WTC11 (cell line): ENCODE measurements around the gene CYTH3. TPM values are rescaled to one million over a fixed set of nuclear protein-coding genes. Genes with fewer than 3 reads are reported as not detected.

ENCODE experiments used
- ATAC-seq: fragments of 200-7000 bp; cut with Tn5 transposase; 2 replicates; pipeline ENCODE4 v1.10.0; 2021; ENCODE audit warnings: mild to moderate bottlenecking, moderate library complexity
- CTCF ChIA-PET: fragments of 300-600 bp; sonication (Branson Sonifier 250); formaldehyde crosslinking; loops from one replicate; lab custom pipeline; 2021; ENCODE audit warnings: antibody characterized with exemption; lab: Charles Lee
- POLR2A ChIA-PET: fragments of 350-600 bp; sonication (Branson Sonifier 250); formaldehyde crosslinking; loops from one replicate; lab custom pipeline; 2021; ENCODE audit warnings: antibody characterized with exemption; lab: Charles Lee
- DNase-seq: peaks from one replicate; pipeline ENCODE4 v3.0.0; 2021; ENCODE audit warnings: low spot score
- H3K27ac Mint-ChIP-seq: 2 replicates; pipeline ENCODE4 v1.8.0; 2021; ENCODE audit warnings: mixed read lengths
- H3K27me3 Mint-ChIP-seq: 2 replicates; pipeline ENCODE4 v1.8.0; 2021; ENCODE audit warnings: low read depth, mild to moderate bottlenecking, moderate library complexity, mixed read lengths
- H3K36me3 Mint-ChIP-seq: 2 replicates; pipeline ENCODE4 v1.8.0; 2021; ENCODE audit warnings: mixed read lengths
- H3K4me1 Mint-ChIP-seq: 2 replicates; pipeline ENCODE4 v1.8.0; 2022; ENCODE audit warnings: mixed read lengths
- H3K4me3 Mint-ChIP-seq: 2 replicates; pipeline ENCODE4 v1.8.0; 2021; ENCODE audit warnings: mild to moderate bottlenecking, moderate library complexity, mixed read lengths
- H3K9me3 Mint-ChIP-seq: 2 replicates; pipeline ENCODE4 v1.8.0; 2021; ENCODE audit warnings: mixed read lengths
- ETV6 ChIP-seq: sonication (generic); formaldehyde crosslinking; IDR thresholded peaks from 2 replicates; pipeline ENCODE4 v1.8.1; 2022; ENCODE audit warnings: mild to moderate bottlenecking, missing genetic modification reagents
- HMGA2 ChIP-seq: fragments of 250-450 bp; sonication (Bioruptor Pico); IDR thresholded peaks from 2 replicates; pipeline ENCODE4 v1.4.0; 2021; ENCODE audit warnings: mild to moderate bottlenecking, moderate library complexity
- SMAD4 ChIP-seq: sonication (generic); formaldehyde crosslinking; IDR thresholded peaks from 2 replicates; pipeline ENCODE4 v1.8.0; 2022; ENCODE audit warnings: mild to moderate bottlenecking, missing genetic modification reagents
- total RNA-seq: library from RNA; stranded (reverse); gene quantifications from 3 replicates; pipeline ENCODE4 v1.2.3, GENCODE V29; 2021
- TF ChIP-seq, protein P1 (sequence below): sonication (generic); formaldehyde crosslinking; IDR thresholded peaks from 2 replicates; pipeline ENCODE4 v1.8.0; 2023; ENCODE audit warnings: mild to moderate bottlenecking, missing genetic modification reagents
- TF ChIP-seq, protein P2 (sequence below): sonication (generic); formaldehyde crosslinking; IDR thresholded peaks from 2 replicates; pipeline ENCODE4 v1.8.1; 2022; ENCODE audit warnings: mild to moderate bottlenecking, missing genetic modification reagents, moderate library complexity, borderline replicate concordance
- TF ChIP-seq, protein P3 (sequence below): sonication (generic); formaldehyde crosslinking; IDR thresholded peaks from 2 replicates; pipeline ENCODE4 v1.8.0; 2022; ENCODE audit warnings: mild to moderate bottlenecking, missing genetic modification reagents
- TF ChIP-seq, protein P4 (sequence below): sonication (generic); formaldehyde crosslinking; IDR thresholded peaks from 2 replicates; pipeline ENCODE4 v1.8.1; 2022; ENCODE audit warnings: missing genetic modification reagents, borderline replicate concordance
- TF ChIP-seq, protein P5 (sequence below): fragments of 250-450 bp; sonication (Bioruptor Pico); IDR thresholded peaks from 2 replicates; pipeline ENCODE4 v1.9.0; 2021; ENCODE audit warnings: mild to moderate bottlenecking, borderline replicate concordance
- TF ChIP-seq, protein P6 (sequence below): sonication (generic); formaldehyde crosslinking; IDR thresholded peaks from 2 replicates; pipeline ENCODE4 v1.8.1; 2023; ENCODE audit warnings: mild to moderate bottlenecking, missing genetic modification reagents, borderline replicate concordance

The CYTH3 gene
- total RNA-seq, 1 experiment from 2014 or later, result 13.2 TPM

DNA sequence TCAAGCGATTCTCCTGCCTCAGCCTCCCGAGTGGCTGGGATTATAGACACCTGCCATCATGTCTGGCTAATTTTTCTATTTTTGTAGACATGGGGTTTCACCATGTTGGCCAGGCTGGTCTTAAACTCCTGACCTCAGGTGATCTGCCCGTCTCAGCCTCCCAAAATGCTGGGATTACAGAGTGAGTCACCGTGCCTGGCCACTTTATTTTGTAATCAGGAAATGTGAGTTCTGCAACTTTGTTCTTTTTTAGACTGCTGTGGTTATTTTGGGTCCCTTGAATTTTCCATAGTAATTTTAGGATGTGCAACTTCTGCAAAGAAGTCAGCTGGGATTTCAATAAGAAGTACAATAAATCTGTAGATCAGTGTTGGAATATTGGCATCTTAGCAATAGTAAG lies 96.8 kb downstream of the CYTH3 start:
- TF ChIP-seq, protein P1, sequence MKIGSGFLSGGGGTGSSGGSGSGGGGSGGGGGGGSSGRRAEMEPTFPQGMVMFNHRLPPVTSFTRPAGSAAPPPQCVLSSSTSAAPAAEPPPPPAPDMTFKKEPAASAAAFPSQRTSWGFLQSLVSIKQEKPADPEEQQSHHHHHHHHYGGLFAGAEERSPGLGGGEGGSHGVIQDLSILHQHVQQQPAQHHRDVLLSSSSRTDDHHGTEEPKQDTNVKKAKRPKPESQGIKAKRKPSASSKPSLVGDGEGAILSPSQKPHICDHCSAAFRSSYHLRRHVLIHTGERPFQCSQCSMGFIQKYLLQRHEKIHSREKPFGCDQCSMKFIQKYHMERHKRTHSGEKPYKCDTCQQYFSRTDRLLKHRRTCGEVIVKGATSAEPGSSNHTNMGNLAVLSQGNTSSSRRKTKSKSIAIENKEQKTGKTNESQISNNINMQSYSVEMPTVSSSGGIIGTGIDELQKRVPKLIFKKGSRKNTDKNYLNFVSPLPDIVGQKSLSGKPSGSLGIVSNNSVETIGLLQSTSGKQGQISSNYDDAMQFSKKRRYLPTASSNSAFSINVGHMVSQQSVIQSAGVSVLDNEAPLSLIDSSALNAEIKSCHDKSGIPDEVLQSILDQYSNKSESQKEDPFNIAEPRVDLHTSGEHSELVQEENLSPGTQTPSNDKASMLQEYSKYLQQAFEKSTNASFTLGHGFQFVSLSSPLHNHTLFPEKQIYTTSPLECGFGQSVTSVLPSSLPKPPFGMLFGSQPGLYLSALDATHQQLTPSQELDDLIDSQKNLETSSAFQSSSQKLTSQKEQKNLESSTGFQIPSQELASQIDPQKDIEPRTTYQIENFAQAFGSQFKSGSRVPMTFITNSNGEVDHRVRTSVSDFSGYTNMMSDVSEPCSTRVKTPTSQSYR (CRISPR knock-in tag), result no peak
- CTCF ChIA-PET, result no interaction called here

DNA sequence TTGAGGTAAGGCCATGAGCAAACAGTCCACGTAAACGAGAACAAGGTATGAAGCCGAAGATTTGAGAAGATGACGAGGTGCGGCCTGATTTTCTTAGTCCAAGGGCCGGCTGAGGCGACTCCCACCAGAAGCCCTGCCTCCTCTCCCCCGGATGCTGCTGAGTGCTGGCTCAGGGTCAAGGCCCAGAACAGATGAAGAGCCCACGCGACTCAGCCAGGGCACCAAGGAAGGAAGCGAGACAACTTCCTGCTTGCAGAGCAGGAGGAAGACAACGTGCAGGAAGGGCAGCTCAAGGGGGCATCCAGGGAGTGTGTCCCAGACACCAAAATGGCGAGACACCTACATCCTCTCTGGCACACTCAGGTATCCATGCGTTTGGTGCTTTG lies 99.5 kb downstream of the CYTH3 start:
- peaks cover 21% of the 10 kb centered on the region for H3K4me1 Mint-ChIP-seq
- 0 out of 2 replicates have a peak, but pooled peaks cover 6% of the 10 kb centered on the region for H3K36me3 Mint-ChIP-seq
- ChIA-PET CTCF (interaction anchor here (2.7 kb wide), 1 partner anchor 13 kb away, joined by 17 read pairs; no protein-coding TSS in a partner anchor), POLR2A (interaction anchor here (0.6 kb wide), 1 partner anchor 159 kb away, joined by 3 read pairs; no protein-coding TSS in a partner anchor)
- no peaks in the 10 kb centered on the region for H3K9me3 Mint-ChIP-seq
- no peak for TF ChIP-seq HMGA2
- TF ChIP-seq, protein P2, sequence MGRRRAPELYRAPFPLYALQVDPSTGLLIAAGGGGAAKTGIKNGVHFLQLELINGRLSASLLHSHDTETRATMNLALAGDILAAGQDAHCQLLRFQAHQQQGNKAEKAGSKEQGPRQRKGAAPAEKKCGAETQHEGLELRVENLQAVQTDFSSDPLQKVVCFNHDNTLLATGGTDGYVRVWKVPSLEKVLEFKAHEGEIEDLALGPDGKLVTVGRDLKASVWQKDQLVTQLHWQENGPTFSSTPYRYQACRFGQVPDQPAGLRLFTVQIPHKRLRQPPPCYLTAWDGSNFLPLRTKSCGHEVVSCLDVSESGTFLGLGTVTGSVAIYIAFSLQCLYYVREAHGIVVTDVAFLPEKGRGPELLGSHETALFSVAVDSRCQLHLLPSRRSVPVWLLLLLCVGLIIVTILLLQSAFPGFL, result no peak
- no peak for ATAC-seq
- H3K27me3 Mint-ChIP-seq, result no peaks in the 10 kb centered on the region
- H3K4me3 Mint-ChIP-seq, result no peak overlapping the region
- H3K27ac Mint-ChIP-seq, result peak overlapping the region; percentile 92
- no peak for DNase-seq

More for the DNA sequence above, 96.8 kb downstream of the CYTH3 start:
- ATAC-seq, result no peak
- Mint-ChIP-seq H3K9me3 (no peaks in the 10 kb centered on the region), H3K4me1 (peaks cover 21% of the 10 kb centered on the region), H3K4me3 (no peak overlapping the region), H3K36me3 (0 out of 2 replicates have a peak, but pooled peaks cover 3% of the 10 kb centered on the region), H3K27ac (no peak overlapping the region), H3K27me3 (no peaks in the 10 kb centered on the region)
- no peak for DNase-seq
- POLR2A ChIA-PET, result no interaction called here

DNA sequence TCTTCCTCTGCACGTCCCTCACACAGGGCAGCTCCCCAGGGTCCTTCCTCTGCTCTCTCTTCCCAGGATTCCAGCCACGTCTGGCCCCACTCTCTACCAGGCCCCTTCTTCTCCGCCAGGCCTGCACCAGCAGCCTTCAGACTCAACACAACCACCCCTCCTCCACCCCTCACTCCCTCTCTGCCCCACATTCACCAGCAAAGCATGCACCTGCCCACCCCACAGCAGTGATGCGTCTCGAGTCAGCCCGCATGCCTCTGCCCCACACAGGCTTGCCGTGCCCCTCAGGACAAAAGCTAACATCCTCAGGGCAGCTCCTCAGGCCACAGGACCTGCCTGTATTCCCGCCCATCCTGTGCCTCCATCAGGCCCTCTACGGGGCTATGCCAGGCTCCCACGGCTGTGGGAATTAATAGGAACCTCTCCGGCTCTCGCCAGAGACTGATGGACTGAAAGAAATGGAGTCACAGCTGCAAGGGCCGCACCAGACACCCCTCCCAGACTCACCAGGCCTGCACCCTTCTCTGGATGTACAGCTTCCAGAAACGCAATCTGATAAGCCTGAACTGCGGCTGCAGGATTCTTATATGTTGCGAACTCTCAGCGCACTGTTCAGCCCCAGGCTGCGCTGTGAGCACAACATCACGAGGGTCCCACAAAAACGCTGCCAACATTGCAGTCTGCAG lies 100.1 kb downstream of the CYTH3 start:
- ChIA-PET CTCF (interaction anchor here (2.7 kb wide), 1 partner anchor 12 kb away, joined by 17 read pairs; no protein-coding TSS in a partner anchor), POLR2A (interaction anchor here (0.6 to 1.6 kb wide), 2 partner anchors 152 to 160 kb away, joined by 3 to 4 read pairs; no protein-coding TSS in a partner anchor)
- Mint-ChIP-seq H3K9me3 (no peaks in the 10 kb centered on the region), H3K36me3 (0 out of 2 replicates have a peak, but pooled peaks cover 6% of the 10 kb centered on the region), H3K4me3 (peak overlapping the region; percentile 20; the same call in 1 of the 2 replicates), H3K27me3 (no peaks in the 10 kb centered on the region), H3K4me1 (peaks cover 21% of the 10 kb centered on the region), H3K27ac (peak overlapping the region; percentile 92)
- ATAC-seq (peak; percentile 22), DNase-seq (no peak)
- TF ChIP-seq, protein P3, sequence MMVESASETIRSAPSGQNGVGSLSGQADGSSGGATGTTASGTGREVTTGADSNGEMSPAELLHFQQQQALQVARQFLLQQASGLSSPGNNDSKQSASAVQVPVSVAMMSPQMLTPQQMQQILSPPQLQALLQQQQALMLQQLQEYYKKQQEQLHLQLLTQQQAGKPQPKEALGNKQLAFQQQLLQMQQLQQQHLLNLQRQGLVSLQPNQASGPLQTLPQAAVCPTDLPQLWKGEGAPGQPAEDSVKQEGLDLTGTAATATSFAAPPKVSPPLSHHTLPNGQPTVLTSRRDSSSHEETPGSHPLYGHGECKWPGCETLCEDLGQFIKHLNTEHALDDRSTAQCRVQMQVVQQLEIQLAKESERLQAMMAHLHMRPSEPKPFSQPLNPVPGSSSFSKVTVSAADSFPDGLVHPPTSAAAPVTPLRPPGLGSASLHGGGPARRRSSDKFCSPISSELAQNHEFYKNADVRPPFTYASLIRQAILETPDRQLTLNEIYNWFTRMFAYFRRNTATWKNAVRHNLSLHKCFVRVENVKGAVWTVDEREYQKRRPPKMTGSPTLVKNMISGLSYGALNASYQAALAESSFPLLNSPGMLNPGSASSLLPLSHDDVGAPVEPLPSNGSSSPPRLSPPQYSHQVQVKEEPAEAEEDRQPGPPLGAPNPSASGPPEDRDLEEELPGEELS (CRISPR knock-in tag), result no peak
- TF ChIP-seq, protein P4, sequence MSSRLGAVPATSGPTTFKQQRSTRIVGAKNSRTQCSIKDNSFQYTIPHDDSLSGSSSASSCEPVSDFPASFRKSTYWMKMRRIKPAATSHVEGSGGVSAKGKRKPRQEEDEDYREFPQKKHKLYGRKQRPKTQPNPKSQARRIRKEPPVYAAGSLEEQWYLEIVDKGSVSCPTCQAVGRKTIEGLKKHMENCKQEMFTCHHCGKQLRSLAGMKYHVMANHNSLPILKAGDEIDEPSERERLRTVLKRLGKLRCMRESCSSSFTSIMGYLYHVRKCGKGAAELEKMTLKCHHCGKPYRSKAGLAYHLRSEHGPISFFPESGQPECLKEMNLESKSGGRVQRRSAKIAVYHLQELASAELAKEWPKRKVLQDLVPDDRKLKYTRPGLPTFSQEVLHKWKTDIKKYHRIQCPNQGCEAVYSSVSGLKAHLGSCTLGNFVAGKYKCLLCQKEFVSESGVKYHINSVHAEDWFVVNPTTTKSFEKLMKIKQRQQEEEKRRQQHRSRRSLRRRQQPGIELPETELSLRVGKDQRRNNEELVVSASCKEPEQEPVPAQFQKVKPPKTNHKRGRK (CRISPR knock-in tag), result no peak
- TF ChIP-seq, protein P5, sequence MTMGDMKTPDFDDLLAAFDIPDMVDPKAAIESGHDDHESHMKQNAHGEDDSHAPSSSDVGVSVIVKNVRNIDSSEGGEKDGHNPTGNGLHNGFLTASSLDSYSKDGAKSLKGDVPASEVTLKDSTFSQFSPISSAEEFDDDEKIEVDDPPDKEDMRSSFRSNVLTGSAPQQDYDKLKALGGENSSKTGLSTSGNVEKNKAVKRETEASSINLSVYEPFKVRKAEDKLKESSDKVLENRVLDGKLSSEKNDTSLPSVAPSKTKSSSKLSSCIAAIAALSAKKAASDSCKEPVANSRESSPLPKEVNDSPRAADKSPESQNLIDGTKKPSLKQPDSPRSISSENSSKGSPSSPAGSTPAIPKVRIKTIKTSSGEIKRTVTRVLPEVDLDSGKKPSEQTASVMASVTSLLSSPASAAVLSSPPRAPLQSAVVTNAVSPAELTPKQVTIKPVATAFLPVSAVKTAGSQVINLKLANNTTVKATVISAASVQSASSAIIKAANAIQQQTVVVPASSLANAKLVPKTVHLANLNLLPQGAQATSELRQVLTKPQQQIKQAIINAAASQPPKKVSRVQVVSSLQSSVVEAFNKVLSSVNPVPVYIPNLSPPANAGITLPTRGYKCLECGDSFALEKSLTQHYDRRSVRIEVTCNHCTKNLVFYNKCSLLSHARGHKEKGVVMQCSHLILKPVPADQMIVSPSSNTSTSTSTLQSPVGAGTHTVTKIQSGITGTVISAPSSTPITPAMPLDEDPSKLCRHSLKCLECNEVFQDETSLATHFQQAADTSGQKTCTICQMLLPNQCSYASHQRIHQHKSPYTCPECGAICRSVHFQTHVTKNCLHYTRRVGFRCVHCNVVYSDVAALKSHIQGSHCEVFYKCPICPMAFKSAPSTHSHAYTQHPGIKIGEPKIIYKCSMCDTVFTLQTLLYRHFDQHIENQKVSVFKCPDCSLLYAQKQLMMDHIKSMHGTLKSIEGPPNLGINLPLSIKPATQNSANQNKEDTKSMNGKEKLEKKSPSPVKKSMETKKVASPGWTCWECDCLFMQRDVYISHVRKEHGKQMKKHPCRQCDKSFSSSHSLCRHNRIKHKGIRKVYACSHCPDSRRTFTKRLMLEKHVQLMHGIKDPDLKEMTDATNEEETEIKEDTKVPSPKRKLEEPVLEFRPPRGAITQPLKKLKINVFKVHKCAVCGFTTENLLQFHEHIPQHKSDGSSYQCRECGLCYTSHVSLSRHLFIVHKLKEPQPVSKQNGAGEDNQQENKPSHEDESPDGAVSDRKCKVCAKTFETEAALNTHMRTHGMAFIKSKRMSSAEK, result no peak
- TF ChIP-seq ETV6 (CRISPR knock-in tag) (no peak), SMAD4 (CRISPR knock-in tag) (no peak)
- TF ChIP-seq, protein P6, sequence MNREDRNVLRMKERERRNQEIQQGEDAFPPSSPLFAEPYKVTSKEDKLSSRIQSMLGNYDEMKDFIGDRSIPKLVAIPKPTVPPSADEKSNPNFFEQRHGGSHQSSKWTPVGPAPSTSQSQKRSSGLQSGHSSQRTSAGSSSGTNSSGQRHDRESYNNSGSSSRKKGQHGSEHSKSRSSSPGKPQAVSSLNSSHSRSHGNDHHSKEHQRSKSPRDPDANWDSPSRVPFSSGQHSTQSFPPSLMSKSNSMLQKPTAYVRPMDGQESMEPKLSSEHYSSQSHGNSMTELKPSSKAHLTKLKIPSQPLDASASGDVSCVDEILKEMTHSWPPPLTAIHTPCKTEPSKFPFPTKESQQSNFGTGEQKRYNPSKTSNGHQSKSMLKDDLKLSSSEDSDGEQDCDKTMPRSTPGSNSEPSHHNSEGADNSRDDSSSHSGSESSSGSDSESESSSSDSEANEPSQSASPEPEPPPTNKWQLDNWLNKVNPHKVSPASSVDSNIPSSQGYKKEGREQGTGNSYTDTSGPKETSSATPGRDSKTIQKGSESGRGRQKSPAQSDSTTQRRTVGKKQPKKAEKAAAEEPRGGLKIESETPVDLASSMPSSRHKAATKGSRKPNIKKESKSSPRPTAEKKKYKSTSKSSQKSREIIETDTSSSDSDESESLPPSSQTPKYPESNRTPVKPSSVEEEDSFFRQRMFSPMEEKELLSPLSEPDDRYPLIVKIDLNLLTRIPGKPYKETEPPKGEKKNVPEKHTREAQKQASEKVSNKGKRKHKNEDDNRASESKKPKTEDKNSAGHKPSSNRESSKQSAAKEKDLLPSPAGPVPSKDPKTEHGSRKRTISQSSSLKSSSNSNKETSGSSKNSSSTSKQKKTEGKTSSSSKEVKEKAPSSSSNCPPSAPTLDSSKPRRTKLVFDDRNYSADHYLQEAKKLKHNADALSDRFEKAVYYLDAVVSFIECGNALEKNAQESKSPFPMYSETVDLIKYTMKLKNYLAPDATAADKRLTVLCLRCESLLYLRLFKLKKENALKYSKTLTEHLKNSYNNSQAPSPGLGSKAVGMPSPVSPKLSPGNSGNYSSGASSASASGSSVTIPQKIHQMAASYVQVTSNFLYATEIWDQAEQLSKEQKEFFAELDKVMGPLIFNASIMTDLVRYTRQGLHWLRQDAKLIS (CRISPR knock-in tag), result no peak
